HFFc6 (cell line): ENCODE results near the gene DCBLD2. TPM values are rescaled to one million over a fixed set of nuclear protein-coding genes. Genes with fewer than 3 reads are reported as not detected.

Source experiments
- DNase-seq: peaks from one replicate; pipeline ENCODE4 v3.0.0-alpha.2; 2018
- H3K27ac Mint-ChIP-seq: 2 replicates; pipeline ENCODE4 v1.8.0; 2020; ENCODE audit warnings: mild to moderate bottlenecking, mixed read lengths
- H3K27me3 Mint-ChIP-seq: 2 replicates; pipeline ENCODE4 v1.8.0; 2021; ENCODE audit warnings: mild to moderate bottlenecking, moderate library complexity, mixed read lengths; ENCODE audit not compliant: insufficient read depth
- H3K36me3 Mint-ChIP-seq: 2 replicates; pipeline ENCODE4 v1.8.0; 2021; ENCODE audit warnings: low read depth, mixed read lengths
- H3K4me1 Mint-ChIP-seq: 2 replicates; pipeline ENCODE4 v1.8.0; 2020; ENCODE audit warnings: low read depth, mixed read lengths
- H3K4me3 Mint-ChIP-seq: 2 replicates; pipeline ENCODE4 v1.8.0; 2020; ENCODE audit warnings: mild to moderate bottlenecking, moderate library complexity, mixed read lengths
- H3K9me3 Mint-ChIP-seq: 2 replicates; pipeline ENCODE4 v1.8.0; 2020; ENCODE audit warnings: mild to moderate bottlenecking, mixed read lengths
- CTCF ChIP-seq: fragments of 200-600 bp; sonication (generic); IDR thresholded peaks from 2 replicates; pipeline ENCODE4 v1.5.0; 2021; ENCODE audit warnings: antibody characterized with exemption, mild to moderate bottlenecking
- total RNA-seq, 6 experiments: library from RNA; stranded (reverse); fragmentation: NEBNext Ultra II Directional; extraction: Animal tissue kit (Norgen Biotek cat#: 25700); gene quantifications; 2 replicates in 1 of 6; 3 replicates in 5 of 6; pipeline ENCODE4 v1.2.3, GENCODE V29; 2021

The DCBLD2 gene
- total RNA-seq, 6 experiments from 2014 or later: 199 to 436 (median 233) TPM

- peak overlapping the region; percentile 53 for H3K27ac Mint-ChIP-seq
- DNase-seq: peak; percentile 61
- peaks cover 50% of the 10 kb centered on the region for H3K36me3 Mint-ChIP-seq
- no peaks in the 10 kb centered on the region; the same call in 1 of the 2 replicates for H3K27me3 Mint-ChIP-seq
- no peaks in the 10 kb centered on the region for H3K9me3 Mint-ChIP-seq
- no peak overlapping the region for H3K4me3 Mint-ChIP-seq
- peak; percentile 92 for TF ChIP-seq CTCF
- peaks cover 61% of the 10 kb centered on the region for H3K4me1 Mint-ChIP-seq
Observed at GRCh38 chr3:98817547-98818041, 83.9 kb downstream of the DCBLD2 start.

GRCh38 chr3:98814817-98815420, 86.6 kb downstream of the DCBLD2 start:
- Mint-ChIP-seq H3K27ac (peak overlapping the region; percentile 63), H3K4me1 (peaks cover 56% of the 10 kb centered on the region), H3K36me3 (peaks cover 40% of the 10 kb centered on the region), H3K4me3 (peak overlapping the region; percentile 31; the same call in 1 of the 2 replicates), H3K9me3 (no peaks in the 10 kb centered on the region), H3K27me3 (no peaks in the 10 kb centered on the region; the same call in 1 of the 2 replicates)
- DNase-seq: peak; percentile 72
- no peak for TF ChIP-seq CTCF

- peaks cover 38% of the 10 kb centered on the region for H3K36me3 Mint-ChIP-seq
- DNase-seq: peak; percentile 28
- peak; percentile 83 for TF ChIP-seq CTCF
- H3K9me3 Mint-ChIP-seq: no peaks in the 10 kb centered on the region
- no peak overlapping the region for H3K27ac Mint-ChIP-seq
- H3K4me1 Mint-ChIP-seq: peaks cover 51% of the 10 kb centered on the region
- H3K4me3 Mint-ChIP-seq: no peak overlapping the region
- no peaks in the 10 kb centered on the region for H3K27me3 Mint-ChIP-seq
Observed at GRCh38 chr3:98812851-98813374, 88.6 kb downstream of the DCBLD2 start.

- Mint-ChIP-seq H3K4me3 (no peak overlapping the region), H3K27me3 (no peaks in the 10 kb centered on the region), H3K4me1 (peaks cover 47% of the 10 kb centered on the region), H3K9me3 (no peaks in the 10 kb centered on the region), H3K36me3 (peaks cover 39% of the 10 kb centered on the region), H3K27ac (no peak overlapping the region)
- DNase-seq: no peak
- no peak for TF ChIP-seq CTCF
Observed at GRCh38 chr3:98811048-98811447, 90.4 kb downstream of the DCBLD2 start.

GRCh38 chr3:98809557-98809956, 91.9 kb downstream of the DCBLD2 start:
- no peak for TF ChIP-seq CTCF
- DNase-seq: no peak
- peaks cover 2% of the 10 kb centered on the region for H3K27me3 Mint-ChIP-seq
- no peaks in the 10 kb centered on the region for H3K9me3 Mint-ChIP-seq
- H3K27ac Mint-ChIP-seq: peak overlapping the region; percentile 25
- H3K4me3 Mint-ChIP-seq: no peak overlapping the region
- peaks cover 44% of the 10 kb centered on the region for H3K36me3 Mint-ChIP-seq
- peaks cover 32% of the 10 kb centered on the region for H3K4me1 Mint-ChIP-seq
